PC-3 (cell line): ENCODE data around the gene SPPL2B.

Experiments
- EZH2 ChIP-seq: fragments of 300-600 bp; sonication (generic); IDR thresholded peaks from one replicate; pipeline ENCODE4 v1.6.1; 2017; ENCODE audit warnings: antibody characterized with exemption, mild to moderate bottlenecking, low read length; ENCODE audit not compliant: unreplicated experiment
- EZH2phosphoT487 ChIP-seq: fragments of 300-600 bp; sonication (generic); IDR thresholded peaks from 2 replicates; pipeline ENCODE4 v1.6.1; 2018; ENCODE audit warnings: mild to moderate bottlenecking, antibody characterized with exemption, low read length, borderline replicate concordance
- TF ChIP-seq, protein P1 (sequence below): fragments of 300-600 bp; sonication (generic); conservative IDR thresholded peaks from 2 replicates; pipeline ENCODE4 v1.5.1; 2017; ENCODE audit warnings: antibody characterized with exemption, low read depth, mild to moderate bottlenecking, low read length

DNA sequence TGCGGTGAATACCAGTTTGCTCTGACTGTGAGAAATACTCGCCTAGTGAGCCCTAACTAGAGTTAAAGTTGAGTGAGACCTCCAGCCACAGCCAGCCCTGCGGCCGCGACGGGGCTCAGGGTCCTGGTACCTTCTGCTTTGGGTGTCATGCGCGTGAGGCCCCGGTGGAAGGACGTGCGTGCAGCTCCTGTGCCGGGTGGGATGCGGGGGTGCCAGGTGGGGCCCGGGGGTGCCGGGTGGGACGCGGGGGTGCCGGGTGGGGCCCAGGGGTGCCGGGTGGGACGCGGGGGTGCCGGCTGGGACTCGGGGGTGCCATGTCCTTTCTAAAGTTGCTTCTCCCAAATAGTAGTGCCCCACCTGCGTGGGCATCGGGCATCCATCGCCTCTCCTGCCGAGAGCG, 23.1 kb downstream of the SPPL2B start:
- TF ChIP-seq EZH2 (no peak), EZH2phosphoT487 (no peak)
- TF ChIP-seq, protein P1, sequence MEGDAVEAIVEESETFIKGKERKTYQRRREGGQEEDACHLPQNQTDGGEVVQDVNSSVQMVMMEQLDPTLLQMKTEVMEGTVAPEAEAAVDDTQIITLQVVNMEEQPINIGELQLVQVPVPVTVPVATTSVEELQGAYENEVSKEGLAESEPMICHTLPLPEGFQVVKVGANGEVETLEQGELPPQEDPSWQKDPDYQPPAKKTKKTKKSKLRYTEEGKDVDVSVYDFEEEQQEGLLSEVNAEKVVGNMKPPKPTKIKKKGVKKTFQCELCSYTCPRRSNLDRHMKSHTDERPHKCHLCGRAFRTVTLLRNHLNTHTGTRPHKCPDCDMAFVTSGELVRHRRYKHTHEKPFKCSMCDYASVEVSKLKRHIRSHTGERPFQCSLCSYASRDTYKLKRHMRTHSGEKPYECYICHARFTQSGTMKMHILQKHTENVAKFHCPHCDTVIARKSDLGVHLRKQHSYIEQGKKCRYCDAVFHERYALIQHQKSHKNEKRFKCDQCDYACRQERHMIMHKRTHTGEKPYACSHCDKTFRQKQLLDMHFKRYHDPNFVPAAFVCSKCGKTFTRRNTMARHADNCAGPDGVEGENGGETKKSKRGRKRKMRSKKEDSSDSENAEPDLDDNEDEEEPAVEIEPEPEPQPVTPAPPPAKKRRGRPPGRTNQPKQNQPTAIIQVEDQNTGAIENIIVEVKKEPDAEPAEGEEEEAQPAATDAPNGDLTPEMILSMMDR, result no peak
